Cardiac muscle cell (in vitro differentiated cells and primary cell): ENCODE data around the gene ARSI. TPM values are rescaled to one million over a fixed set of nuclear protein-coding genes. Genes with fewer than 3 reads are reported as not detected.

Experiments
- DNase-seq, 2 donors: peaks; one replicate each; pipeline versions ENCODE4 v3.0.0 to v3.0.0-alpha.2; 2010 to 2017; ENCODE audit warnings: low read depth in 1 of 2, low spot score in 1 of 2
- H3K27ac ChIP-seq: fragments of 200-600 bp; sonication (generic); 2 replicates; pipeline ENCODE4 v1.5.1; 2016
- H3K27me3 ChIP-seq: fragments of 200-600 bp; sonication (generic); 2 replicates; pipeline ENCODE4 v1.6.0; 2016; ENCODE audit warnings: control low read depth
- H3K36me3 ChIP-seq: fragments of 200-600 bp; sonication (generic); 2 replicates; pipeline ENCODE4 v1.5.1; 2016; ENCODE audit warnings: control low read depth
- H3K4me1 ChIP-seq: fragments of 200-600 bp; sonication (generic); 2 replicates; pipeline ENCODE4 v1.8.1; 2017; ENCODE audit warnings: low read depth, mild to moderate bottlenecking, mixed run types
- H3K4me3 ChIP-seq: fragments of 200-600 bp; sonication (generic); 2 replicates; pipeline ENCODE4 v1.5.1; 2016; ENCODE audit warnings: mild to moderate bottlenecking
- H3K9me3 ChIP-seq: fragments of 200-600 bp; sonication (generic); 2 replicates; pipeline ENCODE4 v1.5.1; 2017; ENCODE audit warnings: low read depth, mild to moderate bottlenecking, control low read depth
- polyA plus RNA-seq: library from polyadenylated mRNA; unstranded; fragments of >200 nt; fragmentation: Nextera tagmentation; extraction: Ambion mirVana; gene quantifications from 2 replicates; pipeline ENCODE4 v1.2.1, GENCODE V29; 2016
- total RNA-seq: library from RNA; depleted of rRNA; stranded (reverse); fragments of >200 nt; gene quantifications from 2 replicates; pipeline ENCODE4 v1.2.3, GENCODE V29; 2016
- TF ChIP-seq, protein P1 (sequence below): IDR thresholded peaks from 2 replicates; pipeline ENCODE4 v1.5.1; 2012; ENCODE audit warnings: low read depth, mild to moderate bottlenecking, low read length

Gene ARSI
- total and polyA plus RNA-seq, 2 experiments from 2014 or later = 2.1 to 3.3 TPM

DNA sequence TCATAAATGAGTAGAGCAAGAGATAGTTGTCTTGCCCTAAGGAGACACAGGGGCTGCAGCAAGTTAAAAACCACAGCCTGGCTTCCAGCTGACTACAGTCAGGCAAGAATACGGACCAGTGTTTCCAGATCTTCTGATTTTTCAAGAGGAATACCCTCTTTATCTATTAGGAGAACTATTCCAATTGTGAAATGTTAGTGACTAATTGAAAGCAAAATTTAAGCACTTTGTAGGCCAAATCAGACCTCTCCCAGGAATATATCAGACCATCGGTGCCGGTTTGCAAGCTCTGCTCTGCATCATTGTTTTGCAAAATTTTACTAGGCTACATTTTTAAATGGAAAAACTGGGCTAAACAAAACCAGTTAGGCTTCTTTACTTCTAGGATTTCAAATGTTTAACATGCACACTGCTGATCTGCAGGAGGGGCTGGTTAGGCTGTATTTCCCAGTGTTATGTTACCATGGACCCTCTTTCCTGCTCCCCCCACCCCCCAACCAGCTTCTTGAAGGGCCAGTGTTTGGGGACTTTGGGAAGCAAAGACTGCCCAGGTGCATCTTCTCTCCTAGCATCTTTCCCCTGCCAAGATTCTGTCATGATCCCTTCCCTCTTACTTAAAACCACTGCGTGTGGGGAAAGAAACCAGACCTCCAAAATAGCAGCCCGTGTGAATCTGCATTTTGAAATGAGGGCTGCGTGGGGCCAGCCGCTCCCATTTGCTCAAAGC is 1.1 kb upstream of the ARSI start:
- H3K27me3 ChIP-seq = peaks cover 12% of the 10 kb centered on the region
- peaks cover 12% of the 10 kb centered on the region for H3K4me1 ChIP-seq
- H3K36me3 ChIP-seq = no peaks in the 10 kb centered on the region
- no peak overlapping the region for H3K4me3 ChIP-seq
- H3K9me3 ChIP-seq = no peaks in the 10 kb centered on the region
- TF ChIP-seq, protein P1, sequence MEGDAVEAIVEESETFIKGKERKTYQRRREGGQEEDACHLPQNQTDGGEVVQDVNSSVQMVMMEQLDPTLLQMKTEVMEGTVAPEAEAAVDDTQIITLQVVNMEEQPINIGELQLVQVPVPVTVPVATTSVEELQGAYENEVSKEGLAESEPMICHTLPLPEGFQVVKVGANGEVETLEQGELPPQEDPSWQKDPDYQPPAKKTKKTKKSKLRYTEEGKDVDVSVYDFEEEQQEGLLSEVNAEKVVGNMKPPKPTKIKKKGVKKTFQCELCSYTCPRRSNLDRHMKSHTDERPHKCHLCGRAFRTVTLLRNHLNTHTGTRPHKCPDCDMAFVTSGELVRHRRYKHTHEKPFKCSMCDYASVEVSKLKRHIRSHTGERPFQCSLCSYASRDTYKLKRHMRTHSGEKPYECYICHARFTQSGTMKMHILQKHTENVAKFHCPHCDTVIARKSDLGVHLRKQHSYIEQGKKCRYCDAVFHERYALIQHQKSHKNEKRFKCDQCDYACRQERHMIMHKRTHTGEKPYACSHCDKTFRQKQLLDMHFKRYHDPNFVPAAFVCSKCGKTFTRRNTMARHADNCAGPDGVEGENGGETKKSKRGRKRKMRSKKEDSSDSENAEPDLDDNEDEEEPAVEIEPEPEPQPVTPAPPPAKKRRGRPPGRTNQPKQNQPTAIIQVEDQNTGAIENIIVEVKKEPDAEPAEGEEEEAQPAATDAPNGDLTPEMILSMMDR = no peak
- H3K27ac ChIP-seq = no peak overlapping the region
- peak in 1 of 2 donors; percentile 76 for DNase-seq

DNA sequence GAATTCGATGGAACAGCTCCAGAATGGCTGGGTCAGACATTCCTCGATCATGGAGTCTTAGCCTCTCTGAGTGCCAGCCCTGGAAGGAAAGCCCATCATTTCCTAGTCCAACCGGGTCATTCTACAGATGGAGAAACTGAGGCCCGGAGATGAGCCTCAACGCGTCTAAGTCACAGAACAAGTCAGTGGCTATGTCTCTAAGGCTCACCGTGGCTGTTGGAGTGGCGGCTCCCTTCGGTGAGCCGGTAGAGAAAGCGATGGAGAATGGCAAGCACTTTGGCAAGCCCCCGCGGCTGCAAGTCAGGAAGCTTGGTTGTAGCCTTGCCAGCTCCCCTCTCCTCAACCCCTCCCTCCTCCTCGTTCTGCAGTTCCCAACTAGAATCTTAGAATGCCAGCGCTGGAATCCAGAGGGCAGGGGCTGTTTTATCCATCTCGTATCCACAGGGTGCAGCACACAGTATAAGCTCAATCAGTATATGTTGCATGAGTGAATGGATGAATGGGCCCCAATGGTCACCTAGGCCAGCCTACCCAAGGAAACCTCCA is 438 bp upstream of the ARSI start:
- no peaks in the 10 kb centered on the region for H3K9me3 ChIP-seq
- DNase-seq = peak in 1 of 2 donors; percentile 62
- no peak overlapping the region for H3K27ac ChIP-seq
- TF ChIP-seq, protein P1 = no peak
- H3K36me3 ChIP-seq = no peaks in the 10 kb centered on the region
- peaks cover 7% of the 10 kb centered on the region for H3K4me1 ChIP-seq
- H3K27me3 ChIP-seq = peaks cover 12% of the 10 kb centered on the region
- H3K4me3 ChIP-seq = no peak overlapping the region

DNA sequence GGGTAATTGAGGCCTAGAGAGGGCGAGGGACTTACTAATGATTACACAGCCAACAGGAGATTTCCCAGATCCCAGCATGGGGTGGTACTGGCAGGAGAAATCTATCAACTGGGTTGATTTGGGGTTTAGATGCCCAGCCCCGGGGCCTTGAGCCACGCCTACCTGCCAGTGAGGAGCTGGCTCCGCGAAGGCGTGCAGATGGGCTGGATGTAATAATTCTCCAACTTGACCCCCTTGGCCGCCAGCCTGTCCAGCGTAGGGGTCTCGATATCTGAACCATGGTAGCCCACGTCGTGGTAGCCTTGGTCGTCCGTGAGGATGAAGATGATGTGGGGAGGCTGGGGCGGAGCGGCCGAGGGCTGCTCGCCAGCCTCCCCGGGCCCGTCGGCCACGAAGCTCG is 804 bp downstream of the ARSI start:
- DNase-seq = no peak
- H3K9me3 ChIP-seq = no peaks in the 10 kb centered on the region
- peak overlapping the region; percentile 16 for H3K4me3 ChIP-seq
- no peaks in the 10 kb centered on the region for H3K36me3 ChIP-seq
- TF ChIP-seq, protein P1 = no peak
- peaks cover 5% of the 10 kb centered on the region for H3K4me1 ChIP-seq
- H3K27me3 ChIP-seq = peaks cover 12% of the 10 kb centered on the region
- H3K27ac ChIP-seq = no peak overlapping the region

DNA sequence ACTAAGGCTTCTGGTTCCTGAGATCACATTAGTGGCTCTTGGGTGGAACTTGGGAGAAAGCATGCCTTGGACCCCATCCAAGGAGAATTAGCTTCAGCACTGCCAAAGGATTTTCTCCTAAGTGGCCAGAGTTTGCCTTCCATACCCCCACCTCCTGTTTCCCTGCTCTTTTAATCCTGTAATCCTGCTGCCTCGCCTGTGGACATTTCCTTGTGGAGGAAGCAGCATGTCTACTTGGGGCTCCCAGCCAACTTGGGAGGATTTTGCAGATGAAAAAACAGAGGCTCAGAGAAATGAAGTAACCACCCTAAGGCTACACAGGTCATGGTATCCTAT is 1.6 kb downstream of the ARSI start:
- DNase-seq = peak in 1 of 2 donors; percentile 67
- peaks cover 5% of the 10 kb centered on the region for H3K4me1 ChIP-seq

DNA sequence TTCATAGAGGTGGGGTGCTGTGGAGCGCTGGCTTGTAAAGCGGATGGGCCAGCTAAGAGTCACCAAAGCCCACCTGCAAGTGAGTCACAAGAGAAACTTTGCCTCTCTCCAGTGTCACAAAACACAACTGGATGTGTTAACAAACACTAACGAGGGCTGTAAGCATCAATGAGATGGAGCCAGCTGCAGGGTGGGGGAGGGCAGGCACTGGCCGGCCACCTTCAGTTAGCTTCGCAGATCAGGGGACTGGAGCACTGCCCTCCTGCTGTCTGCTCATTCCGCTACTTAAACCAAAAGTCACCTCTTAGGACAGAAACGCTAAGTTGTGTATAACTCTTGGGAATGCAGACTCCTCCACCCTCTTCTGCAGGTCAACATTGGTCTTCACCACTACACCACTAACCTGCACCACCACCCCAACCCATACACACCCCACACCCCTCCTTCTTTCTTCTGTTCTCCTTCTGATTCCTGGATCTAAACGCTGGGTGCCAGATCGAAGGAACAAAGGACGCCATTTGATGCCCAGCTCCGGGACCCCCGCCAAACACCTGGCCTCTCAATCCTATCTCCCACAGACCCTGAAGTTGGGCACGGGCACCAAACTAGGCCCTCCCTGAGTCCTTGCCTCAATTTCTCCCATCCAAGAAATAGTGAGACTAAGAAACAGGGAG is 2.1 kb downstream of the ARSI start:
- no peak for DNase-seq
- TF ChIP-seq, protein P1 = no peak
- Histone ChIP-seq H3K27ac (no peak overlapping the region), H3K9me3 (no peaks in the 10 kb centered on the region), H3K27me3 (peaks cover 12% of the 10 kb centered on the region), H3K4me1 (peaks cover 5% of the 10 kb centered on the region), H3K4me3 (no peak overlapping the region), H3K36me3 (no peaks in the 10 kb centered on the region)

More for the DNA sequence above, 1.6 kb downstream of the ARSI start:
- peaks cover 12% of the 10 kb centered on the region for H3K27me3 ChIP-seq
- H3K4me3 ChIP-seq = no peak overlapping the region
- H3K36me3 ChIP-seq = no peaks in the 10 kb centered on the region
- no peak overlapping the region for H3K27ac ChIP-seq
- no peaks in the 10 kb centered on the region for H3K9me3 ChIP-seq
- TF ChIP-seq, protein P1 = no peak
